HG03575 (cell line): Measurements from ENCODE around the gene C1QTNF1.

Experiments
- ATAC-seq: cut with Tn5 transposase; IDR thresholded peaks from one replicate; pipeline ENCODE4 v1.9.1; 2021; ENCODE audit not compliant: unreplicated experiment, insufficient number of reproducible peaks, low FRiP score; ENCODE audit errors: extremely low read depth

The C1QTNF1 gene

GRCh38 chr17:78991906-78992532 lies 31.9 kb upstream of the C1QTNF1 start:
- ATAC-seq = no peak

GRCh38 chr17:78992542-78993212 lies 31.3 kb upstream of the C1QTNF1 start:
- no peak for ATAC-seq

GRCh38 chr17:78993241-78993956 lies 30.6 kb upstream of the C1QTNF1 start:
- no peak for ATAC-seq

- ATAC-seq = no peak
Observed at GRCh38 chr17:78993981-78994671, 29.8 kb upstream of the C1QTNF1 start.

GRCh38 chr17:78995022-78995760 lies 28.8 kb upstream of the C1QTNF1 start:
- ATAC-seq = no peak

GRCh38 chr17:78995761-78996451 lies 28.1 kb upstream of the C1QTNF1 start:
- no peak for ATAC-seq

GRCh38 chr17:78996781-78997201 lies 27.2 kb upstream of the C1QTNF1 start:
- ATAC-seq = no peak

GRCh38 chr17:78997231-78997741 lies 26.7 kb upstream of the C1QTNF1 start:
- ATAC-seq = no peak

GRCh38 chr17:78997881-78998280 lies 26.1 kb upstream of the C1QTNF1 start:
- no peak for ATAC-seq

- ATAC-seq = no peak
Observed at GRCh38 chr17:78998311-78999055, 25.5 kb upstream of the C1QTNF1 start.

GRCh38 chr17:78999056-78999768 lies 24.8 kb upstream of the C1QTNF1 start:
- ATAC-seq = no peak

GRCh38 chr17:78999947-79000395 lies 24.0 kb upstream of the C1QTNF1 start:
- no peak for ATAC-seq

GRCh38 chr17:79000396-79001189 lies 23.4 kb upstream of the C1QTNF1 start:
- ATAC-seq = no peak

GRCh38 chr17:79001190-79002020 lies 22.6 kb upstream of the C1QTNF1 start:
- ATAC-seq = no peak

- no peak for ATAC-seq
Observed at GRCh38 chr17:79002291-79002690, 21.7 kb upstream of the C1QTNF1 start.
